IMR-90 (cell line): ENCODE results near the gene ERLIN1. TPM values are rescaled to one million over a fixed set of nuclear protein-coding genes. Genes with fewer than 3 reads are reported as not detected.

ENCODE experiments used
- ATAC-seq: fragments of 200-7000 bp; cut with Tn5 transposase; 2 replicates; pipeline ENCODE4 v1.9.1; 2020; ENCODE audit warnings: low read depth, mild to moderate bottlenecking, moderate library complexity
- BruUV-seq: library from RNA; stranded (reverse); fragments of 400-500 nt; replicated peaks from 2 replicates; lab custom pipeline; 2021; lab: Mats Ljungman, UMichigan
- CTCF ChIA-PET: fragments of 300-600 bp; formaldehyde crosslinking; extraction: SDS; loops from one replicate; lab custom pipeline; 2021; ENCODE audit warnings: antibody characterized with exemption; lab: Yijun Ruan, JAX
- POLR2A ChIA-PET: fragments of 300-600 bp; sonication (Branson Sonifier 250); formaldehyde crosslinking; loops from one replicate; lab custom pipeline; 2022; ENCODE audit warnings: antibody characterized with exemption; ENCODE audit not compliant: unreplicated experiment; lab: Charles Lee
- DNase-seq: peaks from one replicate; pipeline ENCODE4 v3.0.0; 2013
- H2AFZ ChIP-seq: replicated peaks from 2 replicates; pipeline ENCODE3; 2013; ENCODE audit warnings: low read length, mild to moderate bottlenecking; ENCODE audit not compliant: poor library complexity
- H2AK5ac ChIP-seq: 2 replicates; pipeline ENCODE4 v1.6.1; 2013; ENCODE audit warnings: low read depth, low read length, inconsistent platforms
- H2AK9ac ChIP-seq: replicated peaks from 2 replicates; pipeline ENCODE3; 2013; ENCODE audit warnings: mild to moderate bottlenecking, low read depth, low read length, moderate library complexity; ENCODE audit not compliant: poor library complexity
- H2BK120ac ChIP-seq: 2 replicates; pipeline ENCODE4 v1.6.1; 2013; ENCODE audit warnings: low read depth, low read length, inconsistent platforms
- H2BK15ac ChIP-seq: 3 replicates; pipeline ENCODE4 v1.6.1; 2013; ENCODE audit warnings: low read depth, low read length, inconsistent platforms
- H2BK20ac ChIP-seq: 2 replicates; pipeline ENCODE4 v1.6.1; 2013; ENCODE audit warnings: low read depth, mild to moderate bottlenecking, inconsistent platforms, low read length, moderate library complexity
- H2BK5ac ChIP-seq: 2 replicates; pipeline ENCODE4 v1.6.1; 2013; ENCODE audit warnings: mild to moderate bottlenecking, low read depth, low read length, inconsistent platforms; ENCODE audit not compliant: poor library complexity, severe bottlenecking
- H3K14ac ChIP-seq: replicated peaks from 2 replicates; pipeline ENCODE4 v1.6.1; 2013; ENCODE audit warnings: low read depth, low read length, inconsistent platforms
- H3K18ac ChIP-seq: 2 replicates; pipeline ENCODE4 v1.6.1; 2013; ENCODE audit warnings: low read depth, low read length, control low read depth
- H3K23ac ChIP-seq: 2 replicates; pipeline ENCODE4 v1.6.1; 2013; ENCODE audit warnings: low read depth, low read length, inconsistent platforms
- H3K27ac ChIP-seq: 2 replicates; pipeline ENCODE4 v1.5.1; 2013; ENCODE audit warnings: mild to moderate bottlenecking, control low read depth, low read length; ENCODE audit not compliant: insufficient read depth
- H3K27me3 ChIP-seq: 2 replicates; pipeline ENCODE4 v1.6.1; 2013; ENCODE audit warnings: low read length; ENCODE audit not compliant: control insufficient read depth, insufficient read depth
- H3K36me3 ChIP-seq: 2 replicates; pipeline ENCODE4 v1.6.1; 2013; ENCODE audit warnings: low read length, mixed read lengths; ENCODE audit not compliant: control insufficient read depth, insufficient read depth
- H3K4ac ChIP-seq: 2 replicates; pipeline ENCODE4 v1.6.1; 2013; ENCODE audit warnings: low read depth, low read length, inconsistent platforms
- H3K4me1 ChIP-seq: 2 replicates; pipeline ENCODE4 v1.6.1; 2013; ENCODE audit warnings: low read length, mixed read lengths; ENCODE audit not compliant: control insufficient read depth, insufficient read depth
- H3K4me2 ChIP-seq: 2 replicates; pipeline ENCODE4 v1.6.1; 2013; ENCODE audit warnings: low read depth, mild to moderate bottlenecking, control low read depth, low read length, moderate library complexity
- H3K4me3 ChIP-seq: 2 replicates; pipeline ENCODE4 v1.5.1; 2013; ENCODE audit warnings: low read depth, mild to moderate bottlenecking, control low read depth, low read length, moderate library complexity; ENCODE audit not compliant: insufficient read depth
- H3K56ac ChIP-seq: 2 replicates; pipeline ENCODE4 v1.6.1; 2013; ENCODE audit warnings: low read length, inconsistent platforms; ENCODE audit not compliant: insufficient read depth; ENCODE audit errors: extremely low read depth
- H3K79me1 ChIP-seq, 2 experiments: 2 replicates each; pipeline ENCODE4 v1.6.1; 2013; ENCODE audit warnings: low read length in 2 of 2, inconsistent platforms in 1 of 2, low read depth in 1 of 2
- H3K9ac ChIP-seq: 2 replicates; pipeline ENCODE4 v1.6.1; 2013; ENCODE audit warnings: low read depth, low read length, control low read depth
- H3K9me1 ChIP-seq: 2 replicates; pipeline ENCODE4 v1.6.1; 2013; ENCODE audit warnings: low read length, inconsistent platforms; ENCODE audit not compliant: insufficient read depth
- H3K9me3 ChIP-seq: 2 replicates; pipeline ENCODE4 v1.6.1; 2013; ENCODE audit warnings: low read length; ENCODE audit not compliant: control insufficient read depth, insufficient read depth
- H4K20me1 ChIP-seq: 2 replicates; pipeline ENCODE4 v1.6.1; 2013; ENCODE audit warnings: low read length, inconsistent platforms; ENCODE audit not compliant: insufficient read depth
- H4K5ac ChIP-seq: 2 replicates; pipeline ENCODE4 v1.6.1; 2013; ENCODE audit warnings: mild to moderate bottlenecking, low read depth, low read length, control low read depth
- H4K8ac ChIP-seq, 2 experiments: 2 replicates each; pipeline ENCODE4 v1.6.1; 2013; ENCODE audit warnings: low read depth in 2 of 2, low read length in 2 of 2, control low read depth in 1 of 2, inconsistent platforms in 1 of 2
- H4K91ac ChIP-seq: 2 replicates; pipeline ENCODE4 v1.6.1; 2013; ENCODE audit warnings: low read depth, low read length, inconsistent platforms; ENCODE audit not compliant: insufficient read depth
- FOS ChIP-seq: fragments of 150-350 bp; IDR thresholded peaks from 2 replicates; pipeline ENCODE4 v1.6.1; 2016; ENCODE audit warnings: low read depth, low read length
- NFE2L2 ChIP-seq: fragments of 150-350 bp; IDR thresholded peaks from 2 replicates; pipeline ENCODE4 v1.6.1; 2016; ENCODE audit warnings: low read depth, mild to moderate bottlenecking, low read length
- RAD21 ChIP-seq: IDR thresholded peaks from 2 replicates; pipeline ENCODE4 v1.6.1; 2012; ENCODE audit warnings: low read length, improper control_type of control experiment
- RCOR1 ChIP-seq: IDR thresholded peaks from 2 replicates; pipeline ENCODE4 v1.6.1; 2012; ENCODE audit warnings: mild to moderate bottlenecking, low read length, improper control_type of control experiment; ENCODE audit not compliant: insufficient replicate concordance
- WGBS, 2 experiments: methylation state at CpG; one replicate each; pipeline versions ENCODE4 v1.1.5 to v1.1.7; 2013; ENCODE audit warnings: missing lambda C conversion rate in 2 of 2; ENCODE audit not compliant: insufficient read length in 1 of 2; ENCODE audit errors: extremely low coverage in 2 of 2; 5-methylcytosine and 5-hydroxymethylcytosine counted together
- dilution Hi-C: fragments of 300-500 bp; cut with HindIII; formaldehyde crosslinking; loops from one replicate; pipeline ENCODE4 v1.14.3; 2018; ENCODE audit warnings: low sequenced_read_pairs; ENCODE audit not compliant: unreplicated experiment
- in situ Hi-C: fragments of 300-500 bp; cut with MboI; formaldehyde crosslinking; loops from 3 replicates; pipeline ENCODE4 v1.14.3; 2019; ENCODE audit warnings: low sequenced_read_pairs, inconsistent platforms, mixed read lengths
- intact Hi-C: fragments of 100-400 bp; cut with micrococcal nuclease; formaldehyde crosslinking; loops from 2 replicates; pipeline ENCODE4 v1.10.0; 2022
- polyA plus RNA-seq, 3 experiments: library from polyadenylated mRNA; depleted of rRNA; stranded (reverse); fragments of >200 nt; gene quantifications; 2 replicates each; pipeline ENCODE4 v1.2.3, GENCODE V29; 2012; ENCODE audit warnings: low replicate concordance in 1 of 3
- total RNA-seq: library from RNA; depleted of rRNA; stranded (reverse); fragments of >200 nt; gene quantifications from 2 replicates; pipeline ENCODE4 v1.2.3, GENCODE V29; 2012

ERLIN1 gene
- total and polyA plus RNA-seq, 2 of the 4 experiments (the other 2 are of a cell fraction): 31.5 to 33.9 TPM

DNA sequence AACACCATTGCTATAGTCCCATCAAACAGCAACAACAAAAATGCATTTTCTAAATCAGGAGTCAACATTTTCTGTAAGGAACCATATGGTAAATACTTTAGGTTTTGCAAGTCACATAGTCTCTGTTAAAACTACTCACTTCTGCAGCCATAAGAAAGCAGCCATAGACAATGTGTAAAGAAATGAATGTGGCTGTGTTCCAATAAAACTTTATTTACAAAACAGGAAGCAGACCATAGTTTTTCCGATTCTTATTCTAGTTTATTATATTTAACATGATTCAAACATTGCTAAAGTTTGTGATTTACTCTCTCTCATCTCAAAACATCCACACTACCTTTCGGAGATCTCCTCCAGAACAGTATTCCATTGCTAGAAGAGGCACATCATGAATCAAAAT, 36.7 kb upstream of the ERLIN1 start:
- TF ChIP-seq FOS (no peak), RCOR1 (no peak), RAD21 (no peak), NFE2L2 (no peak)
- POLR2A ChIA-PET: no interaction called here
- intact Hi-C loops (no loop called here), dilution Hi-C loops (no loop called here), in situ Hi-C loops (no loop called here)
- Histone ChIP-seq H3K27me3 (no peaks in the 10 kb centered on the region), H4K5ac (no peak overlapping the region), H4K20me1 (no peaks in the 10 kb centered on the region), H3K4me1 (no peaks in the 10 kb centered on the region), H2BK20ac (no peak overlapping the region), H3K4me3 (no peak overlapping the region), H3K4me2 (no peak overlapping the region), H3K4ac (no peak overlapping the region), H2AK9ac (no peak overlapping the region), H3K79me1 (peaks cover 3 to 13% of the 10 kb centered on the region in 2 experiments; a peak in 3 of 4 replicates), H2AFZ (no peak overlapping the region), H3K9me1 (no peaks in the 10 kb centered on the region), H4K8ac (no peak overlapping the region), H3K23ac (no peak overlapping the region), H3K14ac (no peak overlapping the region), H3K56ac (no peak overlapping the region), H2BK120ac (no peak overlapping the region), H3K27ac (no peak overlapping the region), H3K9me3 (no peaks in the 10 kb centered on the region), H3K9ac (no peak overlapping the region), H4K91ac (no peak overlapping the region), H2BK15ac (no peak overlapping the region), H2AK5ac (no peak overlapping the region), H3K36me3 (peaks cover 17% of the 10 kb centered on the region), H2BK5ac (no peak overlapping the region), H3K18ac (no peak overlapping the region)
- BruUV-seq: no TSS peak
- no peak for DNase-seq
- CTCF ChIA-PET: no interaction called here
- ATAC-seq: no peak
- WGBS, 2 experiments: no CpG with 5 or more reads among the region's 2 CpGs
